Epithelial cell of proximal tubule (primary cell): ENCODE results near the gene FRYL. TPM values are rescaled to one million over a fixed set of nuclear protein-coding genes. Genes with fewer than 3 reads are reported as not detected.
"Not testable (repeated sequence)": the region's sequence is repeated elsewhere in the genome, so short reads cannot be mapped to it uniquely, and the experiment has no call there.

Experiments used
- DNase-seq: peaks from one replicate; pipeline ENCODE4 v3.0.0-alpha.2; 2011; ENCODE audit warnings: low read depth
- H3K4me3 ChIP-seq: 2 replicates; pipeline ENCODE4 v1.5.1; 2011; ENCODE audit warnings: low read depth, mild to moderate bottlenecking, low read length
- CTCF ChIP-seq: conservative IDR thresholded peaks from 2 replicates; pipeline ENCODE4 v1.5.1; 2012; ENCODE audit warnings: low read depth, mild to moderate bottlenecking, low read length
- total RNA-seq: library from RNA; depleted of rRNA; stranded (reverse); fragments of >200 nt; gene quantifications from 2 replicates; pipeline ENCODE4 v1.2.3, GENCODE V29; 2015

Gene FRYL
- total RNA-seq, 1 donor from 2014 or later: 22.5 TPM

GRCh38 chr4:48642421-48643374 is 137.4 kb downstream of the FRYL start:
- no peak for DNase-seq
- no peak for TF ChIP-seq CTCF
- H3K4me3 ChIP-seq: no peak overlapping the region

GRCh38 chr4:48641401-48641800 is 138.7 kb downstream of the FRYL start:
- DNase-seq: no peak
- TF ChIP-seq CTCF: no peak
- no peak overlapping the region for H3K4me3 ChIP-seq

- no peak for TF ChIP-seq CTCF
- DNase-seq: no peak
- H3K4me3 ChIP-seq: no peak overlapping the region
These were observed 139.4 kb downstream of the FRYL start for GRCh38 chr4:48640699-48641098.

- no peak for TF ChIP-seq CTCF
- no peak for DNase-seq
- H3K4me3 ChIP-seq: no peak overlapping the region
These were observed 139.9 kb downstream of the FRYL start for GRCh38 chr4:48640225-48640624.

GRCh38 chr4:48639807-48640206 is 140.3 kb downstream of the FRYL start:
- no peak for DNase-seq
- no peak overlapping the region for H3K4me3 ChIP-seq

GRCh38 chr4:48638586-48638985 is 141.5 kb downstream of the FRYL start:
- not testable (repeated sequence) for DNase-seq, H3K4me3 ChIP-seq

More at GRCh38 chr4:48639807-48640206, 140.3 kb downstream of the FRYL start:
- no peak for TF ChIP-seq CTCF

- DNase-seq: no peak
- H3K4me3 ChIP-seq: no peak overlapping the region
- TF ChIP-seq CTCF: no peak
These were observed 143.2 kb downstream of the FRYL start for GRCh38 chr4:48636911-48637310.
